ENCODE measurements around the gene SLC35G6.

DNA sequence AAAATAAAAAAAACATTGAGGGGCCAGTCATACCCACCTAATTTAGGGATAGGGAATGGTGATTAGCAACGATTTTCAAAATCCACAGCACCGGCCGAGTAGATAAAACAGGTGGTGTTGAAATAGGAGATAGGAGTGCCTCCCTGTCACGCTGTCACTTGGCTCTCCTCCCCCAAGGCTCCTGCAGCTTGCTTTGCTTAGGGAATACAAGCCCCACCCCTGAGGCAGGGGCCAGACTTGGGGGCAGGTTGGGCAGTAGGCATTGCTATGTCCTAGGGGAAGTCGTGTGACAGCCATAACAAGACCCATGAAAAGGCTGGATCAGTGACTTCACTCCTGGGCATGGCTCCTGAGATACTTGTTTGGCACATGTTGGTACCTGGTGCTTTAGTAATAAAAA is 28.7 kb downstream of the SLC35G6 start:
- TF ChIP-seq, protein P1, sequence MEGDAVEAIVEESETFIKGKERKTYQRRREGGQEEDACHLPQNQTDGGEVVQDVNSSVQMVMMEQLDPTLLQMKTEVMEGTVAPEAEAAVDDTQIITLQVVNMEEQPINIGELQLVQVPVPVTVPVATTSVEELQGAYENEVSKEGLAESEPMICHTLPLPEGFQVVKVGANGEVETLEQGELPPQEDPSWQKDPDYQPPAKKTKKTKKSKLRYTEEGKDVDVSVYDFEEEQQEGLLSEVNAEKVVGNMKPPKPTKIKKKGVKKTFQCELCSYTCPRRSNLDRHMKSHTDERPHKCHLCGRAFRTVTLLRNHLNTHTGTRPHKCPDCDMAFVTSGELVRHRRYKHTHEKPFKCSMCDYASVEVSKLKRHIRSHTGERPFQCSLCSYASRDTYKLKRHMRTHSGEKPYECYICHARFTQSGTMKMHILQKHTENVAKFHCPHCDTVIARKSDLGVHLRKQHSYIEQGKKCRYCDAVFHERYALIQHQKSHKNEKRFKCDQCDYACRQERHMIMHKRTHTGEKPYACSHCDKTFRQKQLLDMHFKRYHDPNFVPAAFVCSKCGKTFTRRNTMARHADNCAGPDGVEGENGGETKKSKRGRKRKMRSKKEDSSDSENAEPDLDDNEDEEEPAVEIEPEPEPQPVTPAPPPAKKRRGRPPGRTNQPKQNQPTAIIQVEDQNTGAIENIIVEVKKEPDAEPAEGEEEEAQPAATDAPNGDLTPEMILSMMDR (conservative IDR thresholded peaks at IDR 0.05; ENCODE audit: low read depth, low read length): no peak
- TF ChIP-seq EZH2phosphoT487 (IDR thresholded peaks at IDR 0.05; ENCODE audit: borderline replicate concordance, low read length): no peak
